Measurements from ENCODE around the gene CXCL5.

GRCh38 chr4:73952352-73952751 is 46.1 kb downstream of the CXCL5 start:
- TF ChIP-seq, protein P1, sequence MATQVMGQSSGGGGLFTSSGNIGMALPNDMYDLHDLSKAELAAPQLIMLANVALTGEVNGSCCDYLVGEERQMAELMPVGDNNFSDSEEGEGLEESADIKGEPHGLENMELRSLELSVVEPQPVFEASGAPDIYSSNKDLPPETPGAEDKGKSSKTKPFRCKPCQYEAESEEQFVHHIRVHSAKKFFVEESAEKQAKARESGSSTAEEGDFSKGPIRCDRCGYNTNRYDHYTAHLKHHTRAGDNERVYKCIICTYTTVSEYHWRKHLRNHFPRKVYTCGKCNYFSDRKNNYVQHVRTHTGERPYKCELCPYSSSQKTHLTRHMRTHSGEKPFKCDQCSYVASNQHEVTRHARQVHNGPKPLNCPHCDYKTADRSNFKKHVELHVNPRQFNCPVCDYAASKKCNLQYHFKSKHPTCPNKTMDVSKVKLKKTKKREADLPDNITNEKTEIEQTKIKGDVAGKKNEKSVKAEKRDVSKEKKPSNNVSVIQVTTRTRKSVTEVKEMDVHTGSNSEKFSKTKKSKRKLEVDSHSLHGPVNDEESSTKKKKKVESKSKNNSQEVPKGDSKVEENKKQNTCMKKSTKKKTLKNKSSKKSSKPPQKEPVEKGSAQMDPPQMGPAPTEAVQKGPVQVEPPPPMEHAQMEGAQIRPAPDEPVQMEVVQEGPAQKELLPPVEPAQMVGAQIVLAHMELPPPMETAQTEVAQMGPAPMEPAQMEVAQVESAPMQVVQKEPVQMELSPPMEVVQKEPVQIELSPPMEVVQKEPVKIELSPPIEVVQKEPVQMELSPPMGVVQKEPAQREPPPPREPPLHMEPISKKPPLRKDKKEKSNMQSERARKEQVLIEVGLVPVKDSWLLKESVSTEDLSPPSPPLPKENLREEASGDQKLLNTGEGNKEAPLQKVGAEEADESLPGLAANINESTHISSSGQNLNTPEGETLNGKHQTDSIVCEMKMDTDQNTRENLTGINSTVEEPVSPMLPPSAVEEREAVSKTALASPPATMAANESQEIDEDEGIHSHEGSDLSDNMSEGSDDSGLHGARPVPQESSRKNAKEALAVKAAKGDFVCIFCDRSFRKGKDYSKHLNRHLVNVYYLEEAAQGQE (IDR thresholded peaks at IDR 0.05; ENCODE audit: insufficient read depth in 1 of 2, low read depth in 2 of 2, low read length in 2 of 2): no peak
- no peak for TF ChIP-seq POLR2AphosphoS5 (IDR thresholded peaks at IDR 0.05; ENCODE audit: low read depth, low read length)
- TF ChIP-seq TAF1 (IDR thresholded peaks at IDR 0.05; ENCODE audit: borderline replicate concordance, insufficient read depth, low read length): no peak
- no peak for TF ChIP-seq FOXP2 (optimal IDR thresholded peaks at IDR 0.05; ENCODE audit: borderline replicate concordance, extremely low read depth, extremely low read length, insufficient read depth)
- TF ChIP-seq SIN3A (IDR thresholded peaks at IDR 0.05; ENCODE audit: borderline replicate concordance, insufficient read depth, low read length): no peak
